Measurements from ENCODE around the gene GAS6. TPM values are rescaled to one million over a fixed set of nuclear protein-coding genes. Genes with fewer than 3 reads are reported as not detected.

Gene GAS6
- total RNA-seq, 1 experiment from 2014 or later: 28.1 TPM

GRCh38 chr13:113806104-113806471, 57.8 kb downstream of the GAS6 start:
- intact Hi-C loops (cut with micrococcal nuclease; ENCODE audit: unreplicated experiment) (no loop called here), in situ Hi-C loops (cut with HindIII; ENCODE audit: low pct_unique_long_range_greater_than_20kb, low sequenced_read_pairs) (no loop called here)
- Histone ChIP-seq H3K4me3 (ENCODE audit: low read depth in 2 of 2, low read length in 2 of 2) (no peak overlapping the region), H3K36me3 (ENCODE audit: control insufficient read depth, insufficient read depth, low read length) (no peaks in the 10 kb centered on the region), H3K27me3 (ENCODE audit: control insufficient read depth, insufficient read depth, low read length) (no peaks in the 10 kb centered on the region), H3K27ac (ENCODE audit: low read length) (no peak overlapping the region), H3K4me1 (ENCODE audit: control insufficient read depth, insufficient read depth, low read length) (no peaks in the 10 kb centered on the region), H3K9me3 (ENCODE audit: control insufficient read depth, insufficient read depth, low read depth, low read length) (no peaks in the 10 kb centered on the region)
- ChIA-PET CTCF (interaction anchor here (0.5 kb wide), 1 partner anchor 131 kb away, joined by 14 read pairs; no protein-coding TSS in a partner anchor), POLR2A (no interaction called here)
- DNase-seq (ENCODE audit: low read depth, low spot score): no peak
- TF ChIP-seq SIN3A (IDR thresholded peaks at IDR 0.05; ENCODE audit: borderline replicate concordance, insufficient read depth, low read depth, low read length) (no peak), TCF7L2 (IDR thresholded peaks at IDR 0.05; ENCODE audit: low read depth, low read length) (no peak), REST (IDR thresholded peaks at IDR 0.05; ENCODE audit: insufficient read depth in 1 of 2, low read depth in 2 of 2, low read length in 1 of 2) (no peak), CTCF (IDR thresholded peaks at IDR 0.05) (no peak), POLR2AphosphoS5 (IDR thresholded peaks at IDR 0.05; ENCODE audit: low read depth, low read length) (no peak)
- no peak for ATAC-seq
- no TSS peak for BruUV-seq (replicated peaks)

- no TSS peak for BruUV-seq (replicated peaks)
- in situ Hi-C loops (cut with HindIII; ENCODE audit: low pct_unique_long_range_greater_than_20kb, low sequenced_read_pairs): no loop called here
- Histone ChIP-seq H3K27ac (ENCODE audit: low read length) (no peak overlapping the region), H3K9me3 (ENCODE audit: control insufficient read depth, insufficient read depth, low read depth, low read length) (no peaks in the 10 kb centered on the region), H3K4me3 (ENCODE audit: low read depth in 2 of 2, low read length in 2 of 2) (no peak overlapping the region), H3K4me1 (ENCODE audit: control insufficient read depth, insufficient read depth, low read length) (no peaks in the 10 kb centered on the region), H3K27me3 (ENCODE audit: control insufficient read depth, insufficient read depth, low read length) (no peaks in the 10 kb centered on the region), H3K36me3 (ENCODE audit: control insufficient read depth, insufficient read depth, low read length) (no peaks in the 10 kb centered on the region)
- CTCF ChIA-PET: interaction anchor here (0.5 kb wide), 1 partner anchor 131 kb away, joined by 14 read pairs; no protein-coding TSS in a partner anchor
- DNase-seq (ENCODE audit: low read depth, low spot score) (no peak), ATAC-seq (no peak)
- TF ChIP-seq POLR2AphosphoS5 (IDR thresholded peaks at IDR 0.05; ENCODE audit: low read depth, low read length) (no peak), SIN3A (IDR thresholded peaks at IDR 0.05; ENCODE audit: borderline replicate concordance, insufficient read depth, low read depth, low read length) (no peak), REST (IDR thresholded peaks at IDR 0.05; ENCODE audit: insufficient read depth in 1 of 2, low read depth in 2 of 2, low read length in 1 of 2) (no peak), TCF7L2 (IDR thresholded peaks at IDR 0.05; ENCODE audit: low read depth, low read length) (no peak), CTCF (IDR thresholded peaks at IDR 0.05) (no peak)
- intact Hi-C loops (cut with micrococcal nuclease; ENCODE audit: unreplicated experiment): no loop called here
- POLR2A ChIA-PET: no interaction called here
Observed at GRCh38 chr13:113805431-113806103, 58.3 kb downstream of the GAS6 start.
